Heart right ventricle (tissue), 16 donors: ENCODE measurements around the gene SLC22A23. TPM values are rescaled to one million over a fixed set of nuclear protein-coding genes. Genes with fewer than 3 reads are reported as not detected.

ENCODE experiments used
- ATAC-seq, 8 donors: fragments of 200-7000 bp; cut with Tn5 transposase; one replicate each; pipeline ENCODE4 v1.9.1; 2020; ENCODE audit warnings: mild to moderate bottlenecking in 8 of 8, moderate library complexity in 8 of 8, moderate number of reproducible peaks in 1 of 8
- DNase-seq, 2 donors: peaks; one replicate each; pipeline ENCODE4 v3.0.0-alpha.2; 2020
- H3K27ac ChIP-seq, 10 donors: fragments of 200-600 bp; sonication (generic) in 2 of 10; one replicate each; pipeline versions ENCODE4 v1.5.0 to v1.8.0; 2020 to 2022; ENCODE audit warnings: mild to moderate bottlenecking in 3 of 10
- H3K27me3 ChIP-seq, 7 donors: fragments of 200-600 bp; one replicate each; pipeline ENCODE4 v1.8.0; 2021 to 2022; ENCODE audit warnings: mild to moderate bottlenecking in 2 of 7
- H3K36me3 ChIP-seq, 9 donors: fragments of 200-600 bp; sonication (generic) in 1 of 9; one replicate each; pipeline versions ENCODE4 v1.5.0 to v1.8.0; 2020 to 2022; ENCODE audit warnings: mild to moderate bottlenecking in 2 of 9
- H3K4me1 ChIP-seq, 9 donors: fragments of 200-600 bp; sonication (generic) in 1 of 9; one replicate each; pipeline versions ENCODE4 v1.5.0 to v1.8.0; 2020 to 2022; ENCODE audit warnings: mild to moderate bottlenecking in 4 of 9
- H3K4me3 ChIP-seq, 10 donors: fragments of 200-600 bp; sonication (generic) in 2 of 10; one replicate each; pipeline versions ENCODE4 v1.5.0 to v1.8.0; 2020 to 2022; ENCODE audit warnings: mild to moderate bottlenecking in 7 of 10, moderate library complexity in 2 of 10
- H3K9me3 ChIP-seq, 11 donors: fragments of 200-600 bp in 10 of 11; sonication (generic) in 2 of 11; one replicate each; pipeline versions ENCODE4 v1.5.0 to v1.8.0; 2013 to 2022; ENCODE audit warnings: mild to moderate bottlenecking in 2 of 11, control low read depth in 1 of 11, moderate library complexity in 1 of 11
- CTCF ChIP-seq, 9 donors: fragments of 200-600 bp; sonication (generic) in 2 of 9; IDR thresholded peaks; one replicate each; pipeline versions ENCODE4 v1.5.0 to v1.8.0; 2021 to 2022; ENCODE audit warnings: antibody characterized with exemption in 9 of 9, mild to moderate bottlenecking in 5 of 9, moderate library complexity in 1 of 9
- WGBS, 2 donors: extraction: QIAGEN DNeasy Blood & Tissue Kit; methylation state at CpG; one replicate each; pipeline ENCODE4 v1.1.7; 2013; ENCODE audit warnings: inconsistent platforms in 1 of 2; 5-methylcytosine and 5-hydroxymethylcytosine counted together
- intact Hi-C, 10 donors: fragments of 100-400 bp; cut with DNase I; formaldehyde crosslinking; loops; one replicate each; pipeline versions ENCODE4 v1.11.1 to v1.14.2; 2022
- polyA plus RNA-seq, 2 donors: library from polyadenylated mRNA; stranded (reverse); fragments of 200-250 nt; gene quantifications; one replicate each; pipeline ENCODE4 v1.2.3, GENCODE V29; 2013
- total RNA-seq, 10 donors: library from RNA; stranded (reverse); fragmentation: NEBNext Ultra II Directional in 3 of 10; extraction: Animal tissue kit (Norgen Biotek cat#: 25700) in 3 of 10; gene quantifications; one replicate each; pipeline versions ENCODE4 v1.2.1 to v1.2.4, GENCODE V29; 2021 to 2023
- donor health status: Arrhythmogenic right ventricular cardiomyopathy.
- donor health status: ischemic (EF 13 %, LVEDD 7.1; RV severe dilation, severe dysfunction).
- donor health status: healthy with polysubstance abuse.
- donor health status: DM: no; HTN: yes; CAD: no.
- donor health status: DM: no; HTN: no; CAD: no.
- donor health status: ischemic (EF 25% LVEDD 6.9; RV normal size, moderate dysfunction).
- donor health status: ischemic (EF 25% LVEDD 5.7; RV mildly dilated, moderate dysfunction).
- donor health status: healthy.
- donor health status: DM: yes; HTN: yes; CAD: no.
- donor health status: Ischemic cardiomyopathy.
- donor health status: ischemic (EF 35%, LVEDD 5.7; RV mildly dilated, moderate dysfunction).
- donor health status: nonischemic (EF 11% LVEDD 7.7; RV severe dilation, severe dysfunction).
- donor health status: DM: yes; HTN: yes; CAD: no.
- donor health status: PGD.
- donor health status: ischemic (EF 29% LVEDD 5.4; RV normal size, mild dysfunction).
- donor health status: nonischemic (EF 23%, LVEDD 6.1; RV moderate dilation, normal function).

The SLC22A23 gene
- total and polyA plus RNA-seq, 12 donors: 1.9 to 7.8 (median 5.1) TPM

DNA sequence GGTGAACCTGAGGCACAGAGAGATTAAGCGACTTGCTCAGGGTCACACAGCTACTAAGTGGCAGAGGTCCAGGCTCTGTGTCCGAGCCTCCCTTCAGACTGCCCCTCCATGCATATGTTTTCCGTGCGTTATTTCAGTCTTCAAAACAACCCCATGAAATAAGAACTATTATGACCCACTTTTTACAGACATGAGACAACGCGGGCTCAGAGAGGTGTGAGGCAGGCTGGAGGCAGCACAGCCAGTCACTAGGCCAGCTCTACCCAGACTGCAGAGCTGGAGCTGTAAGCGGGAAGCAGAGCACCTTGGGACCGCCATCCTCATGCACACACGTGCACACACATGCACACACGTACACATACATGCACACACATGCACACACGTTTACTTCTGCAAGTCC is 135.8 kb downstream of the SLC22A23 start:
- Histone ChIP-seq H3K4me1 (peaks cover 0 to 29% (median 13%) of the 10 kb centered on the region in 9 donors), H3K4me3 (no peak overlapping the region), H3K27me3 (no peaks in the 10 kb centered on the region), H3K36me3 (no peaks in the 10 kb centered on the region), H3K27ac (no peak overlapping the region), H3K9me3 (no peaks in the 10 kb centered on the region)
- 93 to 95% methylated on average over 11 of the region's 11 CpGs for whole genome bisulfite sequencing, 2 donors
- TF ChIP-seq CTCF (IDR thresholded peaks at IDR 0.05): no peak
- intact Hi-C loops: no loop called here
- DNase-seq: no peak
- ATAC-seq: no peak

DNA sequence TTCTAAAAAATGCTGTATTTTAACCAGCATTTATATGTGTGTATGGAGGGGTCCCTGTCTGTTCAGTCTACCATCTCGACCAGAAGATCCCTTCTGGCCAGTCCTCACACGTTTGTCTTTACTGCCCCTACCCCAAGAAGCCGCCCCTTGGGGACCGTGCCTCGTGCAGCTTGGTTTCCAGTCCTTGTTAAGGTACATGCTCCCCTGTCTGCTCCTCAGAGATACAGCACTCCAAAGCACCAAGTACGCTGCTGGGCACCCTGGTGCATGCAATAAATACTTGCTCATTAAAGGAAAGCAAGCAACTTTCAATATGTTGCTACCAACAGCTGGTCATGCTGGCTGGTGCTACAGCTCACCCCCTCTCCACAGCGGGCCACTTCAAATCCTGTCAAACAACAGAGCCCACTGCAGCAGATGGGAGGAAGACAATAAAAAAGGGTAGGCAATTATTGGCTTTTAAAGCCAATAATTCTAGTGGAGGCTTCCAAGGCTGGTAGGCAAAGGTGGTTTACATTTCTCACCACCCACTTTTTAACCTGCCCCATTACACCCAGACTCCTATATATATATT is 136.5 kb downstream of the SLC22A23 start:
- no peak for TF ChIP-seq CTCF (IDR thresholded peaks at IDR 0.05)
- Histone ChIP-seq H3K27me3 (no peaks in the 10 kb centered on the region), H3K36me3 (no peaks in the 10 kb centered on the region), H3K4me1 (peaks cover 0 to 23% (median 9%) of the 10 kb centered on the region in 9 donors), H3K4me3 (no peak overlapping the region), H3K9me3 (no peaks in the 10 kb centered on the region), H3K27ac (no peak overlapping the region)
- WGBS, 2 donors: 91 to 92% methylated on average over 7 of the region's 7 CpGs
- DNase-seq: no peak
- no peak for ATAC-seq
- intact Hi-C loops: no loop called here

GRCh38 chr6:3319610-3320200 is 137.1 kb downstream of the SLC22A23 start:
- H3K27me3 ChIP-seq: no peaks in the 10 kb centered on the region
- WGBS, 2 donors: 64 to 83% methylated on average over 10 of the region's 10 CpGs
- H3K9me3 ChIP-seq: no peaks in the 10 kb centered on the region
- TF ChIP-seq CTCF (IDR thresholded peaks at IDR 0.05): no peak
- DNase-seq (no peak), ATAC-seq (no peak)
- H3K27ac ChIP-seq: no peak overlapping the region
- peaks cover 0 to 17% (median 4%) of the 10 kb centered on the region in 9 donors for H3K4me1 ChIP-seq
- intact Hi-C loops: no loop called here
- H3K4me3 ChIP-seq: no peak overlapping the region
- H3K36me3 ChIP-seq: no peaks in the 10 kb centered on the region

GRCh38 chr6:3318821-3319540 is 137.9 kb downstream of the SLC22A23 start:
- H3K27me3 ChIP-seq: no peaks in the 10 kb centered on the region
- H3K4me3 ChIP-seq: no peak overlapping the region
- 93 to 96% methylated on average over 13 of the region's 13 CpGs for WGBS, 2 donors
- H3K36me3 ChIP-seq: no peaks in the 10 kb centered on the region
- H3K4me1 ChIP-seq: peaks cover 0 to 11% (median 4%) of the 10 kb centered on the region in 9 donors
- H3K9me3 ChIP-seq: no peaks in the 10 kb centered on the region
- TF ChIP-seq CTCF (IDR thresholded peaks at IDR 0.05): no peak
- ATAC-seq (no peak), DNase-seq (no peak)
- intact Hi-C loops: no loop called here
- H3K27ac ChIP-seq: no peak overlapping the region
